SIG-M5 (cell line): ENCODE measurements around the gene KRT84.
"Not testable (repeated sequence)": the region's sequence is repeated elsewhere in the genome, so short reads cannot be mapped to it uniquely, and the experiment has no call there.

Experiments used
- DNase-seq: peaks from one replicate; lab custom pipeline; 2025; lab: John Stamatoyannopoulos, UW

The KRT84 gene

GRCh38 chr12:52410589-52411248 lies 25.3 kb upstream of the KRT84 start:
- not testable (repeated sequence) for DNase-seq

GRCh38 chr12:52407918-52408317 lies 22.5 kb upstream of the KRT84 start:
- DNase-seq: no peak

- no peak for DNase-seq
Observed at GRCh38 chr12:52405922-52406385, 20.5 kb upstream of the KRT84 start, which contains the start of gene KRT82. Gene KRT82, minus strand, starts transcription at chr12:52406335. Its CDS starts 58 bp downstream, at chr12:52406277.

- DNase-seq: no peak
Observed at GRCh38 chr12:52404951-52405350, 19.5 kb upstream of the KRT84 start.

GRCh38 chr12:52403561-52403960 lies 18.1 kb upstream of the KRT84 start:
- DNase-seq: no peak

GRCh38 chr12:52402873-52403540 lies 17.6 kb upstream of the KRT84 start:
- DNase-seq: no peak

- no peak for DNase-seq
Observed at GRCh38 chr12:52402377-52402776, 16.9 kb upstream of the KRT84 start.

GRCh38 chr12:52401926-52402325 lies 16.5 kb upstream of the KRT84 start:
- DNase-seq: no peak

GRCh38 chr12:52401526-52401925 lies 16.1 kb upstream of the KRT84 start:
- DNase-seq: no peak

- DNase-seq: no peak
Observed at GRCh38 chr12:52400906-52401305, 15.5 kb upstream of the KRT84 start.

GRCh38 chr12:52399756-52400155 lies 14.3 kb upstream of the KRT84 start:
- DNase-seq: no peak

GRCh38 chr12:52398176-52398575 lies 12.7 kb upstream of the KRT84 start:
- no peak for DNase-seq

- no peak for DNase-seq
Observed at GRCh38 chr12:52396656-52397055, 11.2 kb upstream of the KRT84 start.

- DNase-seq: no peak
Observed at GRCh38 chr12:52395761-52396434, 10.4 kb upstream of the KRT84 start.

- DNase-seq: no peak
Observed at GRCh38 chr12:52394836-52395405, 9.5 kb upstream of the KRT84 start.

GRCh38 chr12:52392465-52393007 lies 7.1 kb upstream of the KRT84 start:
- DNase-seq: no peak

GRCh38 chr12:52391618-52392002 lies 6.2 kb upstream of the KRT84 start:
- no peak for DNase-seq

GRCh38 chr12:52390739-52391617 lies 5.5 kb upstream of the KRT84 start:
- DNase-seq: no peak

GRCh38 chr12:52389313-52390207 lies 4.1 kb upstream of the KRT84 start:
- no peak for DNase-seq

- DNase-seq: no peak
Observed at GRCh38 chr12:52387859-52388258, 2.4 kb upstream of the KRT84 start.
